Neutrophil (primary cell): ENCODE measurements around the gene OR8K5.
"Not testable (repeated sequence)": the region's sequence is repeated elsewhere in the genome, so short reads cannot be mapped to it uniquely, and the experiment has no call there.

ENCODE experiments used
- H3K27ac ChIP-seq: fragments of 200-600 bp; sonication (generic); 2 replicates; pipeline ENCODE4 v1.5.1; 2016; ENCODE audit warnings: mild to moderate bottlenecking, moderate library complexity
- H3K27me3 ChIP-seq: fragments of 200-600 bp; sonication (generic); 2 replicates; pipeline ENCODE4 v1.6.0; 2016; ENCODE audit warnings: mild to moderate bottlenecking
- H3K36me3 ChIP-seq: fragments of 200-600 bp; sonication (generic); 2 replicates; pipeline ENCODE4 v1.5.1; 2017
- H3K4me1 ChIP-seq, 2 experiments: fragments of 200-600 bp in 1 of 2; sonication (generic) in 1 of 2; 1 replicate in 1 of 2; 2 replicates in 1 of 2; pipeline versions ENCODE4 v1.5.1 to v1.6.1; 2013 to 2016; ENCODE audit warnings: low read depth in 1 of 2, low read length in 1 of 2, mild to moderate bottlenecking in 1 of 2, moderate library complexity in 1 of 2; ENCODE audit not compliant: control insufficient read depth in 1 of 2, insufficient read depth in 1 of 2
- H3K4me3 ChIP-seq, 2 experiments: fragments of 200-600 bp in 1 of 2; sonication (generic) in 1 of 2; 1 replicate in 1 of 2; 2 replicates in 1 of 2; pipeline ENCODE4 v1.5.1; 2013 to 2016; ENCODE audit warnings: low read depth in 1 of 2, low read length in 1 of 2, mild to moderate bottlenecking in 1 of 2, moderate library complexity in 1 of 2
- H3K9me3 ChIP-seq: fragments of 200-600 bp; sonication (generic); 2 replicates; pipeline ENCODE4 v1.5.1; 2016
- TF ChIP-seq, protein P1 (sequence below): fragments of 200-600 bp; sonication (generic); IDR thresholded peaks from 2 replicates; pipeline ENCODE4 v1.5.1; 2016; ENCODE audit warnings: antibody characterized with exemption

The OR8K5 gene

GRCh38 chr11:56176318-56176717, 16.2 kb upstream of the OR8K5 start, which contains the start of gene OR5J2:
Gene OR5J2, plus strand, starts transcription at chr11:56176618. Its CDS starts 0 bp downstream, at chr11:56176618.
- Histone ChIP-seq H3K27ac (no peak within 1 kb of the TSS), H3K4me1 (no peaks in the 10 kb centered on the region), H3K9me3 (no peaks in the 10 kb centered on the region), H3K36me3 (no peaks in the 10 kb centered on the region), H3K4me3 (no peak within 1 kb of the TSS), H3K27me3 (no peaks in the 10 kb centered on the region)
- TF ChIP-seq, protein P1, sequence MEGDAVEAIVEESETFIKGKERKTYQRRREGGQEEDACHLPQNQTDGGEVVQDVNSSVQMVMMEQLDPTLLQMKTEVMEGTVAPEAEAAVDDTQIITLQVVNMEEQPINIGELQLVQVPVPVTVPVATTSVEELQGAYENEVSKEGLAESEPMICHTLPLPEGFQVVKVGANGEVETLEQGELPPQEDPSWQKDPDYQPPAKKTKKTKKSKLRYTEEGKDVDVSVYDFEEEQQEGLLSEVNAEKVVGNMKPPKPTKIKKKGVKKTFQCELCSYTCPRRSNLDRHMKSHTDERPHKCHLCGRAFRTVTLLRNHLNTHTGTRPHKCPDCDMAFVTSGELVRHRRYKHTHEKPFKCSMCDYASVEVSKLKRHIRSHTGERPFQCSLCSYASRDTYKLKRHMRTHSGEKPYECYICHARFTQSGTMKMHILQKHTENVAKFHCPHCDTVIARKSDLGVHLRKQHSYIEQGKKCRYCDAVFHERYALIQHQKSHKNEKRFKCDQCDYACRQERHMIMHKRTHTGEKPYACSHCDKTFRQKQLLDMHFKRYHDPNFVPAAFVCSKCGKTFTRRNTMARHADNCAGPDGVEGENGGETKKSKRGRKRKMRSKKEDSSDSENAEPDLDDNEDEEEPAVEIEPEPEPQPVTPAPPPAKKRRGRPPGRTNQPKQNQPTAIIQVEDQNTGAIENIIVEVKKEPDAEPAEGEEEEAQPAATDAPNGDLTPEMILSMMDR = no peak

GRCh38 chr11:56172256-56172830, 12.2 kb upstream of the OR8K5 start:
- TF ChIP-seq, protein P1 = no peak
- Histone ChIP-seq H3K27ac (no peak overlapping the region), H3K9me3 (no peaks in the 10 kb centered on the region), H3K36me3 (no peaks in the 10 kb centered on the region), H3K27me3 (no peaks in the 10 kb centered on the region), H3K4me3 (no peak overlapping the region), H3K4me1 (no peaks in the 10 kb centered on the region)

DNA sequence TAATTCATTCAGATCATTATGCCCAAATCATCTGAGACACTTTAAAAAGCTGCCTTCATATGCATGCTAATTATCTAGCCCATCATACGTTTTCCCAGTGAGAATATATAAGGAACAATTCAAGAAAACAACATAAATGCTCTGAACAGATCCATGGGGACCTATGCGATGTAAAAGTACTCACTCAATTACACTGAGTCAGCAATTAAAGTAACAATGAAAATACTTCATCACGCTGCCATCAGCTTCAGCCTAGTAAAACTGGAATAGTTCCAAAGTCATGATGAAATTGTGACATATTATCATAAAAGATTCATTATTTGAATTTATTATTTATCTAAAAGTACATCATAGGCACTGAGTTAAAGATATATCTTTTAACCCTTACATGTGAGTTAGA, 3.7 kb upstream of the OR8K5 start:
- H3K27ac ChIP-seq = no peak overlapping the region
- TF ChIP-seq, protein P1 = no peak
- no peaks in the 10 kb centered on the region for H3K9me3 ChIP-seq
- H3K4me3 ChIP-seq = no peak overlapping the region
- H3K4me1 ChIP-seq = no peaks in the 10 kb centered on the region
- no peaks in the 10 kb centered on the region for H3K27me3 ChIP-seq
- H3K36me3 ChIP-seq = no peaks in the 10 kb centered on the region

- Histone ChIP-seq H3K4me3 (no peak overlapping the region), H3K36me3 (no peaks in the 10 kb centered on the region), H3K27ac (no peak overlapping the region), H3K9me3 (no peaks in the 10 kb centered on the region), H3K4me1 (no peaks in the 10 kb centered on the region), H3K27me3 (no peaks in the 10 kb centered on the region)
- TF ChIP-seq, protein P1 = no peak
Observed at GRCh38 chr11:56152333-56152732, 7.8 kb downstream of the OR8K5 start.

DNA sequence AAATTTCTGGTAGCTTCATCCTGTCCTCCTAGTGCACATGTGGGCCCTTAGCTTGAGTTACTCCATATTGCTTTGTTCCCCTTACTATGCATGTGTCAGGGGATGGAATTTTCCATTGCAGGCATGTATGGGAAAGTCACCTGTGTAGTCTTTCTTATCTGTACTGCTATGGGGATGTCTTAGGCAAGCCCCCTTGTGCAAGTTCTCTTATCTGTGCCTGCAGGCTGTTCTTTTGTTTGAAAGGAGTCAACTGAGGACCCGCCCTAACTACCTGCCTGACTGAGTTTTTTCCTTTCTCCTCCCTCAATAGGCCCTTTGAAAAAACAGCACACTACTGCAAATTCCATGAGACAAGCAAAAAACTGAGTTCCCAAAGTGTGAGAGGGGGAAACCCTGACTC, 8.7 kb downstream of the OR8K5 start:
- Histone ChIP-seq H3K9me3 (no peaks in the 10 kb centered on the region), H3K4me1 (no peaks in the 10 kb centered on the region), H3K27ac (no peak overlapping the region), H3K4me3 (no peak overlapping the region), H3K27me3 (no peaks in the 10 kb centered on the region), H3K36me3 (no peaks in the 10 kb centered on the region)
- TF ChIP-seq, protein P1 = no peak

GRCh38 chr11:56143681-56144080, 16.4 kb downstream of the OR8K5 start:
- not testable (repeated sequence) for H3K4me3 ChIP-seq, H3K36me3 ChIP-seq, H3K27me3 ChIP-seq, H3K4me1 ChIP-seq, H3K9me3 ChIP-seq, H3K27ac ChIP-seq
